ENCODE measurements around the gene GCNT2. TPM values are rescaled to one million over a fixed set of nuclear protein-coding genes. Genes with fewer than 3 reads are reported as not detected.

GCNT2 gene
- total and polyA plus RNA-seq, 2 of the 8 experiments (the other 6 are each of a cell fraction or from before 2014, with no cell fraction given): 19.3 to 52.5 TPM

DNA sequence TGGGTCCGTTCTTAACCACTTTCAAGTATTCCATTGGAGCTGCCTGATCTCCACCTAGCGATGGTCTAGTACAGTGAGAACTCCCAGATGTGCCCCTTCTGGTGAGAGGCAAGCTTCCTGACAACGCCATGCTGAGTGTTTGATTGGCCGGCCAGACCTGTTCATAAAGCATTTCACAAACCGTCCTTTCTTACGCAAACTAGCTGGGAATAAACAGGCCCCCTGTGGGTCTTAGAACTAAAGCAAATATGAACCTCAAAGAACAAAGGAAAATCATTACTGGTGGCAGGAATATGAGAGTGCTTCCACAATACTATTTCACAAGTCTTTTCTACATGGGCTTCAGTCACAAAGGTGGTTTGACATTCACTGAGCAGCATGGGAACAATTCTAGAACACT is 15.6 kb upstream of the GCNT2 start:
- CTCF ChIA-PET (ENCODE audit: partially characterized antibody): interaction anchor here (0.9 to 8.5 kb wide), 6 partner anchors 13 to 156 kb away, joined by 3 to 66 read pairs (median 4); no protein-coding TSS in a partner anchor
- FAIRE-seq (no peak), DNase-seq (ENCODE audit: low read depth in 1 of 2, low spot score in 2 of 2) (no peak)
- no peak overlapping the region for H3K27ac ChIP-seq (ENCODE audit: low read depth, low read length)
- H3K27me3 ChIP-seq (replicated peaks in 1 of 4; ENCODE audit: control insufficient read depth in 3 of 4, extremely low read depth in 1 of 4, insufficient read depth in 3 of 4, low read length in 3 of 4): no peaks in the 10 kb centered on the region
- H3K9me3 ChIP-seq (ENCODE audit: insufficient read depth in 2 of 2, low read depth in 1 of 2, low read length in 1 of 2): no peaks in the 10 kb centered on the region
- 69% methylated on average over 6 of the region's 6 CpGs; no CpG with 5 or more reads in 1 of the 2 experiments for WGBS, 2 experiments (ENCODE audit: extremely low coverage in 1 of 2, insufficient coverage in 1 of 2, insufficient read length in 1 of 2, insufficient replicate concordance in 2 of 2, low coverage in 1 of 2, low lambda C conversion rate in 2 of 2, missing lambda C conversion rate in 1 of 2)
- no peaks in the 10 kb centered on the region for H3K79me2 ChIP-seq (ENCODE audit: control insufficient read depth in 1 of 2, insufficient read depth in 2 of 2, low read length in 2 of 2)
- POLR2A ChIA-PET (ENCODE audit: partially characterized antibody): interaction anchor here (0.7 kb wide), 1 partner anchor 370 kb away, joined by 3 read pairs; no protein-coding TSS in a partner anchor
- H3K23me2 ChIP-seq (ENCODE audit: low read depth, low read length): no peaks in the 10 kb centered on the region
- no peak overlapping the region for H3K9ac ChIP-seq (replicated peaks in 1 of 4; ENCODE audit: extremely low read depth in 1 of 4, low read depth in 3 of 4, low read length in 3 of 4)
- H2BK12ac ChIP-seq (ENCODE audit: low read depth, low read length): no peak overlapping the region
- no peak overlapping the region for H2AK5ac ChIP-seq (ENCODE audit: low read depth, low read length)
- H3K4me3 ChIP-seq (ENCODE audit: extremely low read depth in 1 of 4, insufficient read depth in 2 of 4, low read depth in 3 of 4, low read length in 4 of 4): no peak overlapping the region
- no peak overlapping the region for H3K14ac ChIP-seq (ENCODE audit: insufficient read length)
- no peak overlapping the region for H2BK120ac ChIP-seq (replicated peaks; ENCODE audit: low read depth, low read length)
- no peak overlapping the region for H3K4me2 ChIP-seq (ENCODE audit: insufficient read depth in 1 of 2, low read depth in 2 of 2, low read length in 2 of 2)
- no peak overlapping the region for H2BK5ac ChIP-seq (ENCODE audit: low read depth, low read length)
- no peaks in the 10 kb centered on the region for H4K20me1 ChIP-seq (replicated peaks in 1 of 2; ENCODE audit: control insufficient read depth in 1 of 2, insufficient read depth in 2 of 2, low read length in 2 of 2)
- H3K79me1 ChIP-seq (ENCODE audit: low read depth, low read length): no peaks in the 10 kb centered on the region
- no peak overlapping the region for H2BK15ac ChIP-seq (ENCODE audit: low read length)
- no peak overlapping the region for H4K5ac ChIP-seq (ENCODE audit: insufficient read length, low read depth, low read length)
- H3K23ac ChIP-seq (ENCODE audit: insufficient read length): no peak overlapping the region
- no peak overlapping the region for H4K8ac ChIP-seq (ENCODE audit: extremely low read depth, insufficient read depth, low read length)
- no peak overlapping the region for H2BK20ac ChIP-seq (ENCODE audit: low read length)
- no peak overlapping the region for H3K18ac ChIP-seq (ENCODE audit: extremely low read depth, low read length)
- H3K56ac ChIP-seq (replicated peaks; ENCODE audit: insufficient read length, low read depth, low read length): no peak overlapping the region
- peaks cover 0 to 2% (median under 1%) of the 10 kb centered on the region in 4 experiments; a peak in 2 of 7 replicates for H3K4me1 ChIP-seq (replicated peaks in 1 of 4; ENCODE audit: control insufficient read depth in 3 of 4, insufficient read depth in 4 of 4, low read length in 3 of 4)
- H3K4ac ChIP-seq (replicated peaks; ENCODE audit: insufficient read length, low read depth, low read length): no peak overlapping the region
- no peaks in the 10 kb centered on the region for H3K36me3 ChIP-seq (ENCODE audit: control insufficient read depth in 2 of 4, insufficient read depth in 4 of 4, low read length in 3 of 4)
- H4K91ac ChIP-seq (replicated peaks; ENCODE audit: insufficient read length, low read length): no peak overlapping the region
- H2AFZ ChIP-seq (ENCODE audit: low read length): no peak overlapping the region
